HG03066 (cell line): ENCODE results near the gene SOX11.

ENCODE experiments used
- ATAC-seq: cut with Tn5 transposase; IDR thresholded peaks from one replicate; pipeline ENCODE4 v1.9.1; 2021; ENCODE audit warnings: low read depth; ENCODE audit not compliant: unreplicated experiment

The SOX11 gene

GRCh38 chr2:5691221-5691984 lies 781 bp upstream of the SOX11 start:
- no peak for ATAC-seq

GRCh38 chr2:5692561-5693286 lies 540 bp downstream of the SOX11 start:
- ATAC-seq: no peak

GRCh38 chr2:5693287-5694201 lies 1.4 kb downstream of the SOX11 start:
- no peak for ATAC-seq

GRCh38 chr2:5694306-5694705 lies 2.1 kb downstream of the SOX11 start:
- ATAC-seq: no peak

GRCh38 chr2:5695654-5696403 lies 3.6 kb downstream of the SOX11 start:
- ATAC-seq: no peak

- no peak for ATAC-seq
These were observed 4.3 kb downstream of the SOX11 start for GRCh38 chr2:5696404-5696944.

GRCh38 chr2:5696945-5697521 lies 4.8 kb downstream of the SOX11 start:
- no peak for ATAC-seq

GRCh38 chr2:5697562-5697961 lies 5.4 kb downstream of the SOX11 start:
- ATAC-seq: no peak

- ATAC-seq: no peak
These were observed 6.0 kb downstream of the SOX11 start for GRCh38 chr2:5698134-5698533.

- no peak for ATAC-seq
These were observed 7.8 kb downstream of the SOX11 start for GRCh38 chr2:5699963-5700362.

- no peak for ATAC-seq
These were observed 8.4 kb downstream of the SOX11 start for GRCh38 chr2:5700551-5700950.

GRCh38 chr2:5701266-5701665 lies 9.1 kb downstream of the SOX11 start:
- ATAC-seq: no peak

- no peak for ATAC-seq
These were observed 11.0 kb downstream of the SOX11 start for GRCh38 chr2:5703166-5703565.

- ATAC-seq: no peak
These were observed 13.3 kb downstream of the SOX11 start for GRCh38 chr2:5705490-5705889.

GRCh38 chr2:5706717-5707455 lies 14.7 kb downstream of the SOX11 start:
- ATAC-seq: no peak

GRCh38 chr2:5710615-5711014 lies 18.4 kb downstream of the SOX11 start:
- ATAC-seq: no peak

GRCh38 chr2:5713101-5713500 lies 20.9 kb downstream of the SOX11 start:
- no peak for ATAC-seq

GRCh38 chr2:5719629-5720334 lies 27.6 kb downstream of the SOX11 start:
- ATAC-seq: no peak
